SK-N-SH (cell line): ENCODE measurements around the gene ERBB2. TPM values are rescaled to one million over a fixed set of nuclear protein-coding genes. Genes with fewer than 3 reads are reported as not detected.

Experiments
- CTCF ChIA-PET: fragments of 300-600, 350-600 bp; formaldehyde crosslinking; extraction: SDS; loops from one replicate; lab custom pipeline; 2021; lab: Yijun Ruan, JAX
- POLR2A ChIA-PET: fragments of 350-600 bp; sonication (Branson Sonifier 250); formaldehyde crosslinking; extraction: SDS; loops from one replicate; lab custom pipeline; 2020; ENCODE audit warnings: antibody characterized with exemption, inconsistent platforms; lab: Yijun Ruan, JAX
- DNase-seq: peaks from one replicate; pipeline ENCODE4 v3.0.0; 2012
- H2AFZ ChIP-seq: fragments of 200-600 bp; sonication (generic); 2 replicates; pipeline ENCODE4 v1.8.1; 2016; ENCODE audit warnings: antibody characterized with exemption, mild to moderate bottlenecking, low read depth
- H3F3A ChIP-seq: fragments of 200-600 bp; sonication (generic); replicated peaks from 2 replicates; pipeline ENCODE3; 2016; ENCODE audit warnings: antibody characterized with exemption, mild to moderate bottlenecking; ENCODE audit not compliant: insufficient read depth
- H3K27ac ChIP-seq, 2 experiments: fragments of 200-500 bp in 1 of 2; fragments of 200-600 bp in 1 of 2; sonication (Bioruptor generic) in 1 of 2; sonication (generic), shearing (Covaris generic) in 1 of 2; 2 replicates each; pipeline versions ENCODE4 v1.5.1 to v1.6.1; 2014 to 2016; ENCODE audit warnings: low read depth in 2 of 2, inconsistent platforms in 1 of 2, low read length in 1 of 2, mild to moderate bottlenecking in 1 of 2, mixed read lengths in 1 of 2
- H3K27me3 ChIP-seq: fragments of 200-600 bp; sonication (generic), shearing (Covaris generic); 2 replicates; pipeline ENCODE4 v1.6.1; 2016; ENCODE audit warnings: mixed run types; ENCODE audit not compliant: insufficient read depth
- H3K36me3 ChIP-seq, 2 experiments: fragments of 200-500 bp in 1 of 2; fragments of 200-600 bp in 1 of 2; sonication (Bioruptor generic) in 1 of 2; sonication (generic) in 1 of 2; replicated peaks in 1 of 2; 2 replicates each; pipeline versions ENCODE3 to v1.5.1; 2014 to 2016; ENCODE audit warnings: low read length in 1 of 2, mild to moderate bottlenecking in 1 of 2; ENCODE audit not compliant: insufficient read depth in 2 of 2, control insufficient read depth in 1 of 2
- H3K4me1 ChIP-seq, 2 experiments: fragments of 200-500 bp in 1 of 2; fragments of 200-600 bp in 1 of 2; sonication (Bioruptor generic) in 1 of 2; sonication (generic), shearing (Covaris generic) in 1 of 2; 2 replicates each; pipeline versions ENCODE4 v1.5.1 to v1.6.1; 2014 to 2016; ENCODE audit warnings: low read depth in 1 of 2, low read length in 1 of 2, mixed run types in 1 of 2; ENCODE audit not compliant: insufficient read depth in 2 of 2, control insufficient read depth in 1 of 2
- H3K4me2 ChIP-seq: fragments of 200-600 bp; sonication (generic), shearing (Covaris generic); 2 replicates; pipeline ENCODE4 v1.6.1; 2017; ENCODE audit warnings: mixed run types
- H3K4me3 ChIP-seq, 2 experiments: fragments of 200-500 bp in 1 of 2; fragments of 200-600 bp in 1 of 2; sonication (Bioruptor generic) in 1 of 2; sonication (generic), shearing (Covaris generic) in 1 of 2; 2 replicates each; pipeline versions ENCODE4 v1.5.1 to v1.8.1; 2014 to 2016; ENCODE audit warnings: low read depth in 2 of 2, inconsistent platforms in 1 of 2, low read length in 1 of 2, mild to moderate bottlenecking in 1 of 2, mixed read lengths in 1 of 2, moderate library complexity in 1 of 2
- H3K79me2 ChIP-seq: fragments of 200-600 bp; sonication (generic); 2 replicates; pipeline ENCODE4 v1.8.1; 2017; ENCODE audit warnings: mild to moderate bottlenecking; ENCODE audit not compliant: insufficient read depth
- H3K9ac ChIP-seq: fragments of 200-600 bp; sonication (generic); 2 replicates; pipeline ENCODE4 v1.6.1; 2017; ENCODE audit warnings: mixed run types
- H3K9me2 ChIP-seq: fragments of 200-600 bp; sonication (generic); 2 replicates; pipeline ENCODE4 v1.6.1; 2017; ENCODE audit warnings: mixed run types
- H3K9me3 ChIP-seq: fragments of 200-600 bp; sonication (generic); 2 replicates; pipeline ENCODE4 v1.6.1; 2017; ENCODE audit warnings: mixed run types, mild to moderate bottlenecking, moderate library complexity
- H4K20me1 ChIP-seq: fragments of 200-600 bp; sonication (generic); 2 replicates; pipeline ENCODE4 v1.6.1; 2017; ENCODE audit warnings: mild to moderate bottlenecking, mixed run types; ENCODE audit not compliant: insufficient read depth
- CHD2 ChIP-seq: fragments of 150-350 bp; IDR thresholded peaks from 2 replicates; pipeline ENCODE4 v1.6.1; 2018; ENCODE audit warnings: low read length; ENCODE audit not compliant: partially characterized antibody
- CTCF ChIP-seq: fragments of 200-600 bp; sonication (generic); IDR thresholded peaks from 2 replicates; pipeline ENCODE4 v1.6.1; 2017; ENCODE audit warnings: antibody characterized with exemption, mild to moderate bottlenecking, moderate library complexity
- EZH2phosphoT487 ChIP-seq: fragments of 200-600 bp; sonication (generic); IDR thresholded peaks from 2 replicates; pipeline ENCODE4 v1.6.1; 2017; ENCODE audit warnings: low read depth, mixed run types, mild to moderate bottlenecking, antibody characterized with exemption, moderate library complexity, borderline replicate concordance
- FOXM1 ChIP-seq: IDR thresholded peaks from 2 replicates; pipeline ENCODE4 v1.4.0; 2012; ENCODE audit warnings: low read depth, mild to moderate bottlenecking
- JUND ChIP-seq: IDR thresholded peaks from 2 replicates; pipeline ENCODE4 v1.4.0; 2012
- RXRA ChIP-seq: IDR thresholded peaks from 2 replicates; pipeline ENCODE4 v1.4.0; 2012; ENCODE audit warnings: low read depth, mild to moderate bottlenecking, borderline replicate concordance
- SMC3 ChIP-seq: IDR thresholded peaks from 2 replicates; pipeline ENCODE4 v1.6.1; 2012; ENCODE audit warnings: low read depth, low read length, improper control_type of control experiment
- TAF1 ChIP-seq: IDR thresholded peaks from 2 replicates; pipeline ENCODE4 v1.6.1; 2012; ENCODE audit warnings: low read depth, mild to moderate bottlenecking, low read length, moderate library complexity, borderline replicate concordance
- TCF12 ChIP-seq: IDR thresholded peaks from 2 replicates; pipeline ENCODE4 v1.4.0; 2012
- USF1 ChIP-seq: IDR thresholded peaks from 2 replicates; pipeline ENCODE4 v1.4.0; 2012; ENCODE audit warnings: low read depth, borderline replicate concordance
- YY1 ChIP-seq: IDR thresholded peaks from 2 replicates; pipeline ENCODE4 v1.4.0; 2012; ENCODE audit warnings: low read depth, mild to moderate bottlenecking
- WGBS: methylation state at CpG from one replicate; pipeline ENCODE4 v1.1.6; 2017; ENCODE audit warnings: low lambda C conversion rate; 5-methylcytosine and 5-hydroxymethylcytosine counted together
- polyA plus RNA-seq, 3 experiments: library from polyadenylated mRNA; depleted of rRNA; stranded (reverse); fragments of >200 nt; gene quantifications; 2 replicates each; pipeline ENCODE4 v1.2.3, GENCODE V29; 2012
- TF ChIP-seq, protein P1 (sequence below): IDR thresholded peaks from 2 replicates; pipeline ENCODE4; 2012
- TF ChIP-seq, protein P2 (sequence below): fragments of 150-350 bp; IDR thresholded peaks from 2 replicates; pipeline ENCODE4 v1.6.1; 2016; ENCODE audit warnings: mild to moderate bottlenecking, low read depth, low read length
- TF ChIP-seq, protein P3 (sequence below): fragments of 150-350 bp; IDR thresholded peaks from 2 replicates; pipeline ENCODE4 v1.6.1; 2017; ENCODE audit warnings: antibody characterized with exemption, low read length, low read depth, borderline replicate concordance

ERBB2 gene
- polyA plus RNA-seq, 1 of the 3 experiments (the other 2 are of a cell fraction), result 1.9 TPM

DNA sequence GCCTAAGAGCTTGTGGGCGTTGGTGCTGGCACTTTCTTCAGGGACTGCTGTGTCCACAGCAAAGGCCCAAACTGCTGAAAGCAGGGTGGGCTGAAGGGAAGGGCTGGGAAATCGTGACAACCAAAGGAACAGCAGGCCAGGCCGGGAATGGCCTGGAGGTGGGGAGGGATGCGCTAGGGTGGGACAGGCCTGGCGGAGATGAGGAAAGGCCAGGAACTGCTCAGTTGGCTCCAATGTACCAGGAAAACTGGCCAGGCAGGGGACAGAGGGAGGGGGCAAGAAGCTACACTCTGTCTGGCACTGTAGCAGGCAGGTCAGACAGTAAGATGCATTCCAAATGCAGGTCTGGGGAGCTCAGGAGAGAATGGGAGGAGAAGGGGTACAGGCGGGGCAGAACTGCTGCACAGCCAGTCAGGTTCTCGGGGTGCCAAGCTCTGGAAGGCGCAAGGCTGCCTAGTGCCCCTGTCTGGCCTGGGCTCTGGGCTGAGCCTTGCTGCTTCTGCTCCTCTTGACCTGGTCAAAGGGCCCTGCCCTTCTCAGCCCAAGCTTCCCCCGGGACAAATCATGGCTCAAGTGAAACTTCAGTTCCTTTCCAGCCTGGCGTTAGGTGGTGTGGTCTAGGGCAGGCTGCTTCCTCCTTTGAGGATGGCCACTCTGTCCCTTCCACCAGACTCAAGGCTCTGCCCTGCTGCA is 24.3 kb upstream of the ERBB2 start:
- CTCF ChIA-PET, result interaction anchor here (1.2 to 15.8 kb wide), 6 partner anchors 9 to 55 kb away, joined by 3 to 279 read pairs (median 8); partner anchors contain the start of genes MIEN1 and PPP1R1B
- H3K36me3 ChIP-seq, result no peaks in the 10 kb centered on the region
- no peak overlapping the region for H2AFZ ChIP-seq
- H3F3A ChIP-seq, result no peaks in the 10 kb centered on the region
- H3K27ac ChIP-seq, result no peak overlapping the region
- no peaks in the 10 kb centered on the region for H4K20me1 ChIP-seq
- no peak overlapping the region for H3K4me3 ChIP-seq
- no peaks in the 10 kb centered on the region for H3K9me2 ChIP-seq
- no peak for DNase-seq
- WGBS, result 82% methylated on average over 10 of the region's 10 CpGs
- TF ChIP-seq FOXM1 (no peak), CHD2 (no peak), YY1 (no peak), RXRA (no peak)
- TF ChIP-seq, protein P1, sequence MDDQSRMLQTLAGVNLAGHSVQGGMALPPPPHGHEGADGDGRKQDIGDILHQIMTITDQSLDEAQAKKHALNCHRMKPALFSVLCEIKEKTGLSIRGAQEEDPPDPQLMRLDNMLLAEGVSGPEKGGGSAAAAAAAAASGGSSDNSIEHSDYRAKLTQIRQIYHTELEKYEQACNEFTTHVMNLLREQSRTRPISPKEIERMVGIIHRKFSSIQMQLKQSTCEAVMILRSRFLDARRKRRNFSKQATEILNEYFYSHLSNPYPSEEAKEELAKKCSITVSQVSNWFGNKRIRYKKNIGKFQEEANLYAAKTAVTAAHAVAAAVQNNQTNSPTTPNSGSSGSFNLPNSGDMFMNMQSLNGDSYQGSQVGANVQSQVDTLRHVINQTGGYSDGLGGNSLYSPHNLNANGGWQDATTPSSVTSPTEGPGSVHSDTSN, result no peak
- TF ChIP-seq, protein P2, sequence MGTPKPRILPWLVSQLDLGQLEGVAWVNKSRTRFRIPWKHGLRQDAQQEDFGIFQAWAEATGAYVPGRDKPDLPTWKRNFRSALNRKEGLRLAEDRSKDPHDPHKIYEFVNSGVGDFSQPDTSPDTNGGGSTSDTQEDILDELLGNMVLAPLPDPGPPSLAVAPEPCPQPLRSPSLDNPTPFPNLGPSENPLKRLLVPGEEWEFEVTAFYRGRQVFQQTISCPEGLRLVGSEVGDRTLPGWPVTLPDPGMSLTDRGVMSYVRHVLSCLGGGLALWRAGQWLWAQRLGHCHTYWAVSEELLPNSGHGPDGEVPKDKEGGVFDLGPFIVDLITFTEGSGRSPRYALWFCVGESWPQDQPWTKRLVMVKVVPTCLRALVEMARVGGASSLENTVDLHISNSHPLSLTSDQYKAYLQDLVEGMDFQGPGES, result no peak
- peaks cover 0 to 2% of the 10 kb centered on the region in 2 experiments; a peak in 1 of 4 replicates for H3K4me1 ChIP-seq
- H3K27me3 ChIP-seq, result no peaks in the 10 kb centered on the region
- H3K9ac ChIP-seq, result no peak overlapping the region
- POLR2A ChIA-PET, result interaction anchor here (0.5 to 1.3 kb wide), 2 partner anchors 12 to 165 kb away, joined by 3 read pairs; partner anchors contain the start of gene PGAP3
- H3K9me3 ChIP-seq, result no peaks in the 10 kb centered on the region
- H3K79me2 ChIP-seq, result no peaks in the 10 kb centered on the region
- no peak overlapping the region for H3K4me2 ChIP-seq

- POLR2A ChIA-PET, result interaction anchor here (0.8 kb wide), 1 partner anchor 12 kb away, joined by 4 read pairs; the partner anchor contains the start of gene PGAP3
- Histone ChIP-seq H3K36me3 (no peaks in the 10 kb centered on the region), H3K9ac (no peak overlapping the region), H3K27me3 (no peaks in the 10 kb centered on the region), H3K9me3 (no peaks in the 10 kb centered on the region), H3K4me2 (no peak overlapping the region), H3K79me2 (no peaks in the 10 kb centered on the region), H4K20me1 (no peaks in the 10 kb centered on the region), H3K9me2 (no peaks in the 10 kb centered on the region), H3F3A (no peaks in the 10 kb centered on the region), H3K4me1 (peaks cover 0 to 2% of the 10 kb centered on the region in 2 experiments; a peak in 1 of 4 replicates), H3K27ac (no peak overlapping the region), H3K4me3 (no peak overlapping the region), H2AFZ (no peak overlapping the region)
- CTCF ChIA-PET, result interaction anchor here (1.9 to 15.8 kb wide), 5 partner anchors 23 to 54 kb away, joined by 5 to 279 read pairs (median 8); partner anchors contain the start of genes MIEN1 and PPP1R1B
- 86% methylated on average over 4 of the region's 7 CpGs for WGBS
- DNase-seq, result no peak
- TF ChIP-seq, protein P3, sequence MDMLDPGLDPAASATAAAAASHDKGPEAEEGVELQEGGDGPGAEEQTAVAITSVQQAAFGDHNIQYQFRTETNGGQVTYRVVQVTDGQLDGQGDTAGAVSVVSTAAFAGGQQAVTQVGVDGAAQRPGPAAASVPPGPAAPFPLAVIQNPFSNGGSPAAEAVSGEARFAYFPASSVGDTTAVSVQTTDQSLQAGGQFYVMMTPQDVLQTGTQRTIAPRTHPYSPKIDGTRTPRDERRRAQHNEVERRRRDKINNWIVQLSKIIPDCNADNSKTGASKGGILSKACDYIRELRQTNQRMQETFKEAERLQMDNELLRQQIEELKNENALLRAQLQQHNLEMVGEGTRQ, result no peak
- TF ChIP-seq YY1 (no peak), EZH2phosphoT487 (no peak), JUND (no peak), TAF1 (no peak), USF1 (no peak), SMC3 (no peak), CHD2 (no peak), TCF12 (no peak), CTCF (no peak)
- TF ChIP-seq, protein P1, result no peak
These were observed 23.6 kb upstream of the ERBB2 start for GRCh38 chr17:39676198-39676819.
